ENCODE results near the gene SH3BGRL2. TPM values are rescaled to one million over a fixed set of nuclear protein-coding genes. Genes with fewer than 3 reads are reported as not detected.
"Not testable (repeated sequence)": the region's sequence is repeated elsewhere in the genome, so short reads cannot be mapped to it uniquely, and the experiment has no call there.

The SH3BGRL2 gene
- total RNA-seq, 1 experiment from 2014 or later, result 5.2 TPM

- H3K4me2 ChIP-seq (ENCODE audit: low read length), result no peak overlapping the region
- intact Hi-C loops (cut with micrococcal nuclease), result no loop called here
- H3K9me3 ChIP-seq (ENCODE audit: control insufficient read depth in 1 of 2, insufficient read depth in 1 of 2, low read depth in 1 of 2, low read length in 2 of 2), result no peaks in the 10 kb centered on the region
- H3K27me3 ChIP-seq (ENCODE audit: insufficient read depth, low read length), result no peaks in the 10 kb centered on the region
- TF ChIP-seq POLR2A (IDR thresholded peaks at IDR 0.05; ENCODE audit: borderline replicate concordance, extremely low read depth, insufficient read depth, insufficient read length) (no peak), FOSL1 (IDR thresholded peaks at IDR 0.05; ENCODE audit: low read depth) (no peak), SRF (IDR thresholded peaks at IDR 0.05; ENCODE audit: low read depth) (no peak), EGR1 (IDR thresholded peaks at IDR 0.05; ENCODE audit: low read depth) (no peak), YY1 (IDR thresholded peaks at IDR 0.05; ENCODE audit: extremely low read depth, insufficient replicate concordance, low read depth, low read length) (no peak), ATF3 (IDR thresholded peaks at IDR 0.05) (no peak), CEBPB (IDR thresholded peaks at IDR 0.05; ENCODE audit: low read depth) (no peak), SIN3A (IDR thresholded peaks at IDR 0.05; ENCODE audit: low read depth) (no peak), SP1 (IDR thresholded peaks at IDR 0.05; ENCODE audit: low read depth) (no peak), CTCF (IDR thresholded peaks at IDR 0.05 in 2 of 3, conservative IDR thresholded peaks at IDR 0.05 in 1 of 3; ENCODE audit: borderline replicate concordance in 1 of 3, insufficient read depth in 1 of 3, low read depth in 2 of 3, low read length in 2 of 3) (no peak), EZH2 (IDR thresholded peaks at IDR 0.05) (no peak), ZNF274 (IDR thresholded peaks at IDR 0.05; ENCODE audit: low read depth, low read length) (no peak), ZFX (IDR thresholded peaks at IDR 0.05) (no peak), POLR2AphosphoS5 (IDR thresholded peaks at IDR 0.05; ENCODE audit: low read depth, low read length) (no peak), ELF1 (IDR thresholded peaks at IDR 0.05; ENCODE audit: borderline replicate concordance, low read depth) (no peak)
- TF ChIP-seq, protein P1, sequence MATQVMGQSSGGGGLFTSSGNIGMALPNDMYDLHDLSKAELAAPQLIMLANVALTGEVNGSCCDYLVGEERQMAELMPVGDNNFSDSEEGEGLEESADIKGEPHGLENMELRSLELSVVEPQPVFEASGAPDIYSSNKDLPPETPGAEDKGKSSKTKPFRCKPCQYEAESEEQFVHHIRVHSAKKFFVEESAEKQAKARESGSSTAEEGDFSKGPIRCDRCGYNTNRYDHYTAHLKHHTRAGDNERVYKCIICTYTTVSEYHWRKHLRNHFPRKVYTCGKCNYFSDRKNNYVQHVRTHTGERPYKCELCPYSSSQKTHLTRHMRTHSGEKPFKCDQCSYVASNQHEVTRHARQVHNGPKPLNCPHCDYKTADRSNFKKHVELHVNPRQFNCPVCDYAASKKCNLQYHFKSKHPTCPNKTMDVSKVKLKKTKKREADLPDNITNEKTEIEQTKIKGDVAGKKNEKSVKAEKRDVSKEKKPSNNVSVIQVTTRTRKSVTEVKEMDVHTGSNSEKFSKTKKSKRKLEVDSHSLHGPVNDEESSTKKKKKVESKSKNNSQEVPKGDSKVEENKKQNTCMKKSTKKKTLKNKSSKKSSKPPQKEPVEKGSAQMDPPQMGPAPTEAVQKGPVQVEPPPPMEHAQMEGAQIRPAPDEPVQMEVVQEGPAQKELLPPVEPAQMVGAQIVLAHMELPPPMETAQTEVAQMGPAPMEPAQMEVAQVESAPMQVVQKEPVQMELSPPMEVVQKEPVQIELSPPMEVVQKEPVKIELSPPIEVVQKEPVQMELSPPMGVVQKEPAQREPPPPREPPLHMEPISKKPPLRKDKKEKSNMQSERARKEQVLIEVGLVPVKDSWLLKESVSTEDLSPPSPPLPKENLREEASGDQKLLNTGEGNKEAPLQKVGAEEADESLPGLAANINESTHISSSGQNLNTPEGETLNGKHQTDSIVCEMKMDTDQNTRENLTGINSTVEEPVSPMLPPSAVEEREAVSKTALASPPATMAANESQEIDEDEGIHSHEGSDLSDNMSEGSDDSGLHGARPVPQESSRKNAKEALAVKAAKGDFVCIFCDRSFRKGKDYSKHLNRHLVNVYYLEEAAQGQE (IDR thresholded peaks at IDR 0.05; ENCODE audit: low read depth), result no peak
- TF ChIP-seq, protein P2, sequence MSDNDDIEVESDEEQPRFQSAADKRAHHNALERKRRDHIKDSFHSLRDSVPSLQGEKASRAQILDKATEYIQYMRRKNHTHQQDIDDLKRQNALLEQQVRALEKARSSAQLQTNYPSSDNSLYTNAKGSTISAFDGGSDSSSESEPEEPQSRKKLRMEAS (IDR thresholded peaks at IDR 0.05), result no peak
- no peak overlapping the region for H2AFZ ChIP-seq (ENCODE audit: low read depth, low read length, poor library complexity, severe bottlenecking)
- ChIA-PET RAD21 (ENCODE audit: low non-redundant PET in 1 of 2, low total read pairs in 2 of 2, uncharacterized antibody in 2 of 2, unreplicated experiment in 2 of 2) (no interaction called here), CTCF (no interaction called here), POLR2A (no interaction called here)
- no peaks in the 10 kb centered on the region for H3K36me3 ChIP-seq (ENCODE audit: control insufficient read depth in 1 of 2, insufficient read depth in 2 of 2, low read length in 2 of 2)
- no peaks in the 10 kb centered on the region for H4K20me1 ChIP-seq (ENCODE audit: insufficient read depth)
- no TSS peak for BruUV-seq (replicated peaks)
- no peak overlapping the region for H3K9ac ChIP-seq (ENCODE audit: low read length)
- H3K9me2 ChIP-seq (ENCODE audit: insufficient read depth), result no peaks in the 10 kb centered on the region
- no peak overlapping the region for H3K27ac ChIP-seq (ENCODE audit: low read depth, low read length)
- ATAC-seq, result no peak
- no peak overlapping the region for H3K4me3 ChIP-seq (replicated peaks in 1 of 2; ENCODE audit: low read depth in 1 of 2, low read length in 2 of 2)
- DNase-seq (ENCODE audit: low read depth, low spot score), result no peak
- H3K4me1 ChIP-seq (ENCODE audit: control insufficient read depth in 1 of 2, insufficient read depth in 2 of 2, low read length in 2 of 2), result no peaks in the 10 kb centered on the region
- no peaks in the 10 kb centered on the region for H3K79me2 ChIP-seq (ENCODE audit: insufficient read depth, low read length)
Observed at GRCh38 chr6:79657238-79657637, 26.1 kb downstream of the SH3BGRL2 start.

DNA sequence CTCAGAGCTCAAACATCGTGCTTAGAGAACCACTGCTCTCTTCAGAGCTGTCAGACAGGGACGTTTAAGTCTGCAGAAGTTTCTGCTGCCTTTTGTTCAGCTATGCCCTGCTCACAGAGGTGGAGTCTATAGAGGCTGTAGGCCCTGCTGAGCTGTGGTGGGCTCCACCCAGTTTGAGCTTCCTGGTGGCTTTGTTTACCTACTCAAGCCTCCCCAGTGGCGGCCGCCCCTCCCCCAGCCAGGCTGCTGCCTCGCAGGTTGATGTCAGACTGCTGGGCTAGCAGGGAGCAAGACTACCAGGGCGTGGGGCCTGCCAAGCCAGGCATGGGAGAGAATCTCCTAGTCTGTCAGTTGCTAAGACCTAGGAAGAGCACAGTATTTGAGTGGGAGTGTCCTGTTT is 32.5 kb downstream of the SH3BGRL2 start:
- H3K4me3 ChIP-seq (replicated peaks in 1 of 2; ENCODE audit: low read depth in 1 of 2, low read length in 2 of 2); H3K36me3 ChIP-seq (ENCODE audit: control insufficient read depth in 1 of 2, insufficient read depth in 2 of 2, low read length in 2 of 2); DNase-seq (ENCODE audit: low read depth, low spot score); POLR2A ChIA-PET; H3K9me3 ChIP-seq (ENCODE audit: control insufficient read depth in 1 of 2, insufficient read depth in 1 of 2, low read depth in 1 of 2, low read length in 2 of 2); H3K4me2 ChIP-seq (ENCODE audit: low read length); ATAC-seq; H3K4me1 ChIP-seq (ENCODE audit: control insufficient read depth in 1 of 2, insufficient read depth in 2 of 2, low read length in 2 of 2); H3K9ac ChIP-seq (ENCODE audit: low read length); H2AFZ ChIP-seq (ENCODE audit: low read depth, low read length, poor library complexity, severe bottlenecking); H3K79me2 ChIP-seq (ENCODE audit: insufficient read depth, low read length); H4K20me1 ChIP-seq (ENCODE audit: insufficient read depth); BruUV-seq (replicated peaks); H3K27me3 ChIP-seq (ENCODE audit: insufficient read depth, low read length); H3K27ac ChIP-seq (ENCODE audit: low read depth, low read length); RAD21 ChIA-PET (ENCODE audit: low non-redundant PET in 1 of 2, low total read pairs in 2 of 2, uncharacterized antibody in 2 of 2, unreplicated experiment in 2 of 2); intact Hi-C loops (cut with micrococcal nuclease); CTCF ChIA-PET; H3K9me2 ChIP-seq (ENCODE audit: insufficient read depth): not testable (repeated sequence)

Data from HCT116 (cell line).